Measurements from ENCODE around the gene CFAP210.
"Not testable (repeated sequence)": the region's sequence is repeated elsewhere in the genome, so short reads cannot be mapped to it uniquely, and the experiment has no call there.

Gene CFAP210

GRCh38 chr2:169619946-169620345 lies 74.3 kb downstream of the CFAP210 start:
- no peak for DNase-seq (ENCODE audit: low read depth)

- DNase-seq (ENCODE audit: low read depth): not testable (repeated sequence)
Observed at GRCh38 chr2:169615982-169616381, 78.2 kb downstream of the CFAP210 start.

DNA sequence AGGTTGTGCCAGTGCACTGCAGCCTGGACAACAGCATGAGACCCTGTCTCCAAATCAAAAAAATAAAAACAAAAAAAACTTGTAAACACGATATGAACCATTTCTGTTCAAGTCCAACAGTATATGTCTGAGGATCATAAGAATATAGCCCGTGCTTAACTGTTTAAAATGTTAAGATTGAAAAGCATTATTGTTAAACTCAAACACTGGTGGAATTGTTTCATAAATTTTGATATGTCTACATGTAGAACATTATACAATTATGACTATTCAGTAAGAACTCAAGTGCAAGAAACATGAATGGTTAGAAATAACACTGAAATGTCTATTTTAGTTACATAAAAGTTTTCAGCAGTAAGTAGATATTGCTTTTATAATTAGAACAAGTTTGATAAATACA lies 80.3 kb downstream of the CFAP210 start:
- DNase-seq (ENCODE audit: low read depth): no peak

GRCh38 chr2:169609264-169609663 lies 84.9 kb downstream of the CFAP210 start:
- DNase-seq (ENCODE audit: low read depth): no peak

GRCh38 chr2:169599568-169599967 lies 94.6 kb downstream of the CFAP210 start:
- no peak for DNase-seq (ENCODE audit: low read depth)

DNA sequence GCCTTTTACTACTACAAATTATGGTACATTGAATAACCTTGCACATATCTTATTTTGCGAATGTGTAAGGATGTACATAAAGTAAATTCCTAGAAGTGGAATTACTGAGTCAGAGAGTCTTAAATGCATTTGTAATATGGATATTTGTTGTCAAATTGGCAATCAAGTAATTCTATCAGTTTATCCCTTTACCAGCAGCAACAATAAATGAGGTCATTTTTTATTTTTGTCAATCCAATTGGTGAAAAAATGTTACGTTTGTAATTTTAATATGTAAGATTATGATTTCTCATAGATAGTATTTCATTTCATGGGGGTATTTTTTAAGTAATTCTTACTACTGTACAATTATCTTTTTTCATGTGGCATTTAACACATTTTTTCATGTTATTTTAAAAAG lies 95.2 kb downstream of the CFAP210 start:
- DNase-seq (ENCODE audit: low read depth): no peak

GRCh38 chr2:169596546-169596945 lies 97.7 kb downstream of the CFAP210 start:
- DNase-seq (ENCODE audit: low read depth): not testable (repeated sequence)

All from ELR (cell line).